ENCODE data around the gene FAM187B.

The FAM187B gene

GRCh38 chr19:35254341-35255297 lies 26.1 kb upstream of the FAM187B start:
- Histone ChIP-seq H3F3A (ENCODE audit: insufficient read depth, low read length) (no peaks in the 10 kb centered on the region), H3K9me3 (ENCODE audit: low read length) (no peaks in the 10 kb centered on the region), H3K4me3 (ENCODE audit: low read depth, low read length, poor library complexity, severe bottlenecking) (no peak overlapping the region), H3K9me2 (ENCODE audit: low read depth, low read length) (no peaks in the 10 kb centered on the region), H3K27me3 (ENCODE audit: insufficient read depth, low read length) (no peaks in the 10 kb centered on the region), H3K4me1 (ENCODE audit: insufficient read depth, low read length, severe bottlenecking) (peaks cover 8% of the 10 kb centered on the region), H3K27ac (ENCODE audit: low read depth, low read length, poor library complexity, severe bottlenecking) (no peak overlapping the region), H3K4me2 (ENCODE audit: low read length) (no peak overlapping the region), H4K20me1 (ENCODE audit: insufficient read depth, low read length) (no peaks in the 10 kb centered on the region), H3K79me2 (ENCODE audit: insufficient read depth, low read length) (peaks cover 3% of the 10 kb centered on the region; the same call in 1 of the 2 replicates), H3K36me3 (ENCODE audit: insufficient read depth, low read length) (peaks cover 71% of the 10 kb centered on the region), H3K9ac (ENCODE audit: low read length) (no peak overlapping the region), H2AFZ (ENCODE audit: low read length) (no peak overlapping the region)
- TF ChIP-seq EZH2 (IDR thresholded peaks at IDR 0.05; ENCODE audit: borderline replicate concordance, low read length) (no peak), CTCF (IDR thresholded peaks at IDR 0.05; ENCODE audit: low read length) (no peak)

- no peaks in the 10 kb centered on the region for H3K27me3 ChIP-seq (ENCODE audit: insufficient read depth, low read length)
- TF ChIP-seq EZH2 (IDR thresholded peaks at IDR 0.05; ENCODE audit: borderline replicate concordance, low read length): no peak
- TF ChIP-seq CTCF (IDR thresholded peaks at IDR 0.05; ENCODE audit: low read length): no peak
- H3K36me3 ChIP-seq (ENCODE audit: insufficient read depth, low read length): peaks cover 62% of the 10 kb centered on the region
- no peak overlapping the region for H3K9ac ChIP-seq (ENCODE audit: low read length)
- peaks cover 10% of the 10 kb centered on the region; the same call in 1 of the 2 replicates for H3K79me2 ChIP-seq (ENCODE audit: insufficient read depth, low read length)
- H3K4me1 ChIP-seq (ENCODE audit: insufficient read depth, low read length, severe bottlenecking): peaks cover 12% of the 10 kb centered on the region
- no peak overlapping the region for H3K4me3 ChIP-seq (ENCODE audit: low read depth, low read length, poor library complexity, severe bottlenecking)
- no peak overlapping the region for H2AFZ ChIP-seq (ENCODE audit: low read length)
- H3K9me3 ChIP-seq (ENCODE audit: low read length): no peaks in the 10 kb centered on the region
- no peaks in the 10 kb centered on the region for H4K20me1 ChIP-seq (ENCODE audit: insufficient read depth, low read length)
- no peak overlapping the region for H3K27ac ChIP-seq (ENCODE audit: low read depth, low read length, poor library complexity, severe bottlenecking)
- no peaks in the 10 kb centered on the region for H3F3A ChIP-seq (ENCODE audit: insufficient read depth, low read length)
- no peaks in the 10 kb centered on the region for H3K9me2 ChIP-seq (ENCODE audit: low read depth, low read length)
- no peak overlapping the region for H3K4me2 ChIP-seq (ENCODE audit: low read length)
These were observed 25.1 kb upstream of the FAM187B start for GRCh38 chr19:35253316-35254286.

- Histone ChIP-seq H3K27ac (ENCODE audit: low read depth, low read length, poor library complexity, severe bottlenecking) (no peak overlapping the region), H3K36me3 (ENCODE audit: insufficient read depth, low read length) (peaks cover 46% of the 10 kb centered on the region), H3K4me3 (ENCODE audit: low read depth, low read length, poor library complexity, severe bottlenecking) (no peak overlapping the region), H3K9me2 (ENCODE audit: low read depth, low read length) (no peaks in the 10 kb centered on the region), H3K4me2 (ENCODE audit: low read length) (no peak overlapping the region), H3K4me1 (ENCODE audit: insufficient read depth, low read length, severe bottlenecking) (peaks cover 21% of the 10 kb centered on the region), H2AFZ (ENCODE audit: low read length) (no peak overlapping the region), H3K9me3 (ENCODE audit: low read length) (no peaks in the 10 kb centered on the region), H3K79me2 (ENCODE audit: insufficient read depth, low read length) (peaks cover 10% of the 10 kb centered on the region; the same call in 1 of the 2 replicates), H3K27me3 (ENCODE audit: insufficient read depth, low read length) (no peaks in the 10 kb centered on the region), H3F3A (ENCODE audit: insufficient read depth, low read length) (peaks cover 7% of the 10 kb centered on the region; the same call in 1 of the 2 replicates), H3K9ac (ENCODE audit: low read length) (no peak overlapping the region), H4K20me1 (ENCODE audit: insufficient read depth, low read length) (no peaks in the 10 kb centered on the region)
- TF ChIP-seq EZH2 (IDR thresholded peaks at IDR 0.05; ENCODE audit: borderline replicate concordance, low read length) (no peak), CTCF (IDR thresholded peaks at IDR 0.05; ENCODE audit: low read length) (no peak)
These were observed 22.9 kb upstream of the FAM187B start for GRCh38 chr19:35251456-35251855.
